Anterior cingulate cortex (tissue), 58 donors: Measurements from ENCODE around the gene ELP5.

ENCODE experiments used
- DNase-seq, 58 donors: peaks; one replicate each; lab custom pipeline; 2025; lab: John Stamatoyannopoulos, UW

Gene ELP5

DNA sequence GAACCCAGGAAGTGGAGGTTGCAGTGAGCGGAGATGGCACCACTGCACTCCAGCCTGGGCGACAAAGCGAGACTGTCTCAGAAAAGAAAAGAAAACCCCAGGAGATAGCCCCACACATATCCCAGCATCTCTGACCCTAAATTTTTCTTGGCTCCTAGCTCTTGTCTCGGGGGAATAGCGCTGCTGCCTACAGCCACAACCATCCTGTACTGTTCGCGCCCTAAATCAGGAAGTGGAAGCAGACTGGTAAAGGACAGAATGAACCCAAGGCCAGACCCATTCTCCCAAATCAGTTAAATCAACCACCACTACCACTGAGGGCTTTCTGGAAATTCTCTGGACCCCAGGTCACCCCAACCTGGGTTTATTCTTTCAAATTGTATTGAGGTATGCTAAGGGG lies 2.2 kb upstream of the ELP5 start:
- DNase-seq, result peak in 1 of 58 donors; percentile 3

GRCh38 chr17:7250695-7251627 lies 1.1 kb upstream of the ELP5 start:
- DNase-seq, result peak in 1 of 58 donors; percentile 18

- peak; percentile 84 to 100 (median 98) for DNase-seq
Measured at GRCh38 chr17:7251661-7252175, 297 bp upstream of the ELP5 start, which contains the start of gene CTDNEP1. Gene CTDNEP1, minus strand, starts transcription at chr17:7251734. Its CDS starts 438 bp downstream, at chr17:7251296.

- no peak for DNase-seq
Measured at GRCh38 chr17:7253082-7253481, 1.1 kb downstream of the ELP5 start.

DNA sequence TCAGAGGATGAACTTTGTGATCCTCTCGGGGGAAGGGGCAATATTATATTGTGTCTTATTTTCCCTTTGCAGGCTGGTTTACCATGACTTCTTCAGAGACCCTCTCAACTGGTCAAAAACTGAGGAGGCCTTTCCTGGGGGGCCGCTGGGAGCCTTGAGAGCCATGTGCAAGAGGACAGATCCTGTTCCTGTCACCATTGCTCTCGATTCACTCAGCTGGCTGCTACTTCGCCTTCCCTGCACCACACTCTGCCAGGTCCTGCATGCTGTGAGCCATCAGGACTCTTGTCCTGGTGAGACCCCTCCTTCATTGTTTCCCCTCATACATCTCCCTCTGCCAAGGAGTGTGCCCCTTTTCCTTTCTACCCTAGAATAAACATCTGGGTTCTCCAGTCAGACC lies 2.5 kb downstream of the ELP5 start:
- no peak for DNase-seq

GRCh38 chr17:7256766-7257456 lies 4.9 kb downstream of the ELP5 start:
- DNase-seq, result no peak

DNA sequence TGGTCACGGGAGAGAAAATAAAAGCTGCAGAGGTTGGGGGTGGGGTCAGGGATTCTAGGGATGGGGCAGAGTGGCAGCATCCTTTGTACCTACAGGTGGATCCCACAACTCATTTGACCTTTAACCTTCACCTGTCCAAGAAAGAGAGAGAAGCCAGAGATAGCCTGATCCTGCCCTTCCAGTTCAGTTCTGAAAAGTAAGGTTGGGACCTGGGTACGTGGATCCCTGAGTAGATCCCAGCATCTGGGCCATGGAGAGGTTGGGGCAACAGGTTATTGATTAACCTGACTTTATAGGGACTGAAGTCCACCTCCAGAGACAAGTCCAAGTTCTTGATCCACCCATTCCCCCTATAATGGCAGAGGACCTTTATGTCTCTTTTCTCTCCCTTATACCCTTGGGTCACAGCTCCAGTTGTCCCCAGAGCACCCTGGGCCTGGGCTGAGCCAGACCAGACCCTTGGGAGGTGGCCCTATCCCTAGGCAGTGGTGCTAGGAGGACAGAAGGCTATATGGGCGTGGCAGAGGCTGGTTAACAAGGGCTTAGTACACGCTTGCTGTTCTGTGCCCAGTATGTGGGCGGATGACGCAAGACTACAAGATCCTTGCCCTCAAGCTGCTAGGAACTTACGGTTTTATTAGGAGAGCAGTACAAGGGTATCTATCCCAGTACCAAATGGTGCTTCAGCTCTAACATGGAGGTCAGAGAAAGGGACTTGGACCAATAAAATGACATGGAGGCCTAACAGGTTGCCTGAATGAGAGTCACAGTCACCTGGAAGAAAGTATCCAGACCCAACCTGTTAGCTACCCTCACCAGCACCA lies 6.9 kb downstream of the ELP5 start:
- DNase-seq, result no peak

- no peak for DNase-seq
Measured at GRCh38 chr17:7259555-7259889, 7.5 kb downstream of the ELP5 start.

DNA sequence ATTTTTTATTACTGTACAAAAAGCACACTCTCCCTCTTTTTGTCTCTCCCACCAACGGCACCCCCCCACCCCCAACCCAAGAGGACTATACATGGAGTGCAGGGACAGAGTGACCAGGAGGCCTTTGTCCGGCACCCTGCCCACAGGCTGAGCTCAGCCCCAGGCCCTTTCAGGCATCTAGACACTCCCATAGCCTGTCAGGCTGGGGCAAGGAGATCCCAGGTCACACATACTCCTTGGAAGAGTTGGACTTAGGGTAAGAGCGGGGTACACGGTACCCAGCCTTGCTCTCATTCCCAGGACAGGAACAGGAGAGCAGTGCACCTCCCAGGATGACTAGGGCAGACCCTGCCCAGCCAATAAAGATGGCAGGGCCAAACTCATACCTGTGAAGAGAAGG lies 8.1 kb downstream of the ELP5 start:
- no peak for DNase-seq

DNA sequence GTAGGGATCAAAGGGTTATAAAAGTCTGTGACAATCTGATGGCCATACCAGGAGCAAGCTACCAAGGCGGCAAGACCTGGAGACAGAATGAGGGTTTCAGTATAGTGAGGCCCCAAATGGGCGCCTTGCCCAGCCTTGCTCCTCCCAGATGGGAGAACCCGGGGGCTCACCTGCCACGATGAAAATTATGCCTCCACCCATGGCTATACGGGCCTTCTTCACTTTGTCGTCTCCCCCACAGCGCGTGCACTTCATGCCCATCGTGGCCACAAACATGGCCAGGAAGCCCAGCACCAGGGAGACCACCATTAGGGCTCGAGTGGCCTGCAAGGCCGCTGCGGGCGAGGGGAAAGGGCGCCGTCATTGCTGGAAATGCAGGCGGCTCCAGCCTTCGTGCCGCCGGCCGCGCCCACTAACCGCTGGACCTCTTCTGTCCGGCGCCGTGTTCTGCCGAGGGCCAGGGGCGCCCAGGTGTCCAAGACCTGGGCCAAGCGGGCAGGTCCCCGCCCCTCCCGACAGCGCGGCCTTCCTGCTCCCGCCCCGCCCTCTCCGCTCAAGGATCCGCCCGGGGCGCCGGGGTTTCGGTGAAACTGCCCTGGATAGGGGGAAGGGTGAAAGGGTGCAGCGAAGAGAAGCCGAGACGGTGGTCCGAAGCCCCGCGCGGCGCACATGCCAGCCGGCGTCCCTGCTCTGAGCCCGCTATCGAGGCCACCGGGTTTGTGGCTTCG lies 8.8 kb downstream of the ELP5 start:
- DNase-seq, result no peak

DNA sequence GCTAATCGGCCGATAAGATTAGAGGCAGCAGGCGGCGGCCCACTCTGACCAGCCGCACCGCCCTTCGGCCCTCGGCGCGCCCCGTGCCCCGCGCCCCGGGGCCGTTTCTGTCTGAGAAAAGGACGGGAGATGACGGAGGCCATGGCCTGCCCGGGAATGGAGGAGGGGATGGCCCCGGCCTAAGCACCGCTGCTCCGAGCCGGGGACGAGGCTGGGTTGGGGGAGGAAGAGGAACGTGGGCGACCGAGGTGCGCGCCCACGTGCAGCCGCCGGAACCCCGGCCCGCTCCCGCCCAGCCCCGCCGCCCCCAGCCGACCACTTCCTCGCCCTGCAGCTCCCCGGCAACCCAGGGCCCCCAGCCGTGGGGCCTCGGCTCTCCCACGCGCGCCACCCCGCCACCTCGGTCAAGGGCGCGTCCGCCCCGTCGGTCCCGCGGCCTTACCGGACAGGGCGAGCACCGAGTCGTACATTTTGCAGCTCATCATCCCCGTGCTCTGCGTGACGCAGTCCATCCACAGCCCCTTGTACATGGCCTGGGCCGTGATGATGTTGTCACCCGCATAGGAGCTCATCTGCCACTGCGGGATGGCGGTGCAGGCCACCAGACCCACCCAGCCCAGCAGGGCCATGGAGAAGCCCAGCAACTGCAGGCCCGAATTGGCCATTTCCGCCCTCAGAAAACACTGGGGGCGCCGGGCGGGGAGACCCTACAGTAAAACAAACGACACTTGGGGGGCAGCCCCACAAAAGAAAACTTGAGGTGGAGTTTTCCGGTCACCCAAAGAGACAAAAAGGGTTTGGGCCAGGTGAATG lies 9.6 kb downstream of the ELP5 start:
- DNase-seq, result no peak

GRCh38 chr17:7262192-7262934 lies 10.3 kb downstream of the ELP5 start, which contains the start of gene CLDN7:
Gene CLDN7, minus strand, starts transcription at chr17:7262478. Its CDS starts 435 bp downstream, at chr17:7262043.
- no peak for DNase-seq

DNA sequence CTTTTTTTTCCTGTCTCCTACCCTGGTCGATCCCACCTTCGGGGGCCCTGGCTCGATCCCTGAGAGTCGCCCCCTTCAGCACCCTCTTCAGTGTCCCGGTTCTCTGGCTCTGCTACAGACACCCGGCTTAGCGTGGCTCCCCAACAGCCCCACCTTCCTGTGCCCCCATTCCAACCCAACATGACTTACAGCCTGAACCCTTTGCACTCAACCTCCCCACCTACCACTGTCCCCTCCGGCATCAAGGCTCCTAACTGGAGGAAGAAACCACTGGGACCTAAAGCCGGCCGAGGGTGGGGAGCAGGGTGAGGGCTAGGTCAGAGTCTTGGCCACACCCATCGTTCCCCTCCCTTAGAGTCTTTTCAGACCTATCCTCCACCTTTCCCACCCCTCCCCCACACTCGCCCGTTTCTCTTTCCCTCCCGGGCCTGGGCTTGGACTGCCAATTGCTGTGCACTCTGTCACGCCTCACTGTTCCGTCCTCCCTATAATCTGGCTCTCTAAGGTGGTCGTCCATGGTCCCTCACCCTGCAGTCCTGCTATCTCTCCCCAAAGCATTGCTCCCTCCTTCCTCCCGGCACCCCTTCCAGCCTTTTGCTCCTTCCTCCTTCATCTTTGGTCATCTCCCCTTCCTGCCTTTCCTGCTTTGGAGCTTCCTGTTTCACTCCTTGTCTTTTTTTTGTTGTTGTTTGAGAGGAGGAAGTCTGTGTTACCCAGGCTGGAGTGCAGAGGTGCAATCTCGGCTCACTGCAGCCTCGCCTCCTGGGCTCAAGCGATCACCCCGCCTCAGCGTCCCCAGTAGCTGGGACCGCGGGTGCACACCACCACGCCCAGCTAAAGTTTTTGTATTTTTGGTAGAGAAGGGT lies 11.2 kb downstream of the ELP5 start:
- DNase-seq, result no peak

DNA sequence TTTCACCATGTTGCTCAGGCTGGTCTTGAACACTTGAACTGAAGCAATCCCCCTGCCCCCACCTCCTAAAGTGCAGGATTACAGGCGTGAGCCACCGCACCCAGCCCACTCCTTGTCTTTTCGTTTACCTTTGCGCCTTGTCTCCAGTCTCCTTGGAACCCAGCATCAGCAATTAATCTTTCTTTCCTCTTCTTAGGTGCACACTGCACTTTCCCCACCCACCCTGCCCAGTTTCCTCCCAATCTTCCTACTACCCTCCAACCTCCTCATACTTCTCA lies 11.7 kb downstream of the ELP5 start:
- no peak for DNase-seq

- DNase-seq, result no peak
Measured at GRCh38 chr17:7266784-7267183, 14.8 kb downstream of the ELP5 start.

DNA sequence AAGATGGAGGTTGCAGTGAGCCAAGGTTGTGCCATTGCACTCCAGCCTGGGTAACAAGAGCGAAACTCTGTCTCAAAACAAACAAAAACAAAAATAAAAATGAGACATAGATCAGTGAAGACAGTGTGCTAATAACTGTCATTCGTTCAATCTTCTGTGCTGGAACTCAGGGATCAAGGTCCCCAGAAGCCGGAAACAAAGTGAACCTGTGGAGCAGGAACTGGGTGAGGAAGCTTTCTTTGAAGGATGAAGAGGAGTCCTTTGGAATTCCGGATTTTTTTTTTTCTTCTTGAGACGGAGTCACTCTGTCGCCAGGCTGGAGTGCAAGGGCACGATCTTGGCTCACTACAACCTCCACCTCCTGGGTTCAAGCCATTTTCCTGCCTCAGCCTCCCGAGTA lies 27.4 kb downstream of the ELP5 start:
- no peak for DNase-seq

DNA sequence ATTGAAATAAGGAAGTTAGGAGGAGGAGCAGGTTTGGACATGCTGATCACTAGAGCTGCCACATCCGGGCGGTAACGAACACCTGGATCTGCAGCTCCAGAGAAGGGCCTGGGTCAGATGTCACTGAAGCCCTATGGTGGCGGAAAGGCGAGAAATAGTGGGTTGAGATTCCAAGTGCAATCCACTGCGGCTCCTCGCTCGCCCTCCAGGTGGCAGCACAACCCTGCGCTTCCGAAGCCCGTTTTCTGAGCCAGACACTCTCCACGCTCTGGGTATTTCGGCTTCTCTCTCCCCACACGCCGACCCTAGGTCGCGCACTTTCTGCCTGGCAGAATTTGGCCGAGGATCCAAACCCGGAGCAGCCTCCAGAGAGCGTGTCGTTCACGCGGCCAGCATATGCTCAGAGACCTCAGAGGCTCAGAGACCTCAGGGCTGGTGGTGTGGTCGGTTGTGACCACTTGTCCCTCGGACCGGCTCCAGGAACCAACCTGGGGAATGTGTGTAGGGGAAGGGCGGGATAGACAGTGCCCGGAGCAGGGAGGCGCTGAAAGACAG lies 28.6 kb downstream of the ELP5 start:
- DNase-seq, result peak in 54 of 58 donors; percentile 17 to 83 (median 64)
